Measurements from ENCODE around the gene CDH13.

Gene CDH13

DNA sequence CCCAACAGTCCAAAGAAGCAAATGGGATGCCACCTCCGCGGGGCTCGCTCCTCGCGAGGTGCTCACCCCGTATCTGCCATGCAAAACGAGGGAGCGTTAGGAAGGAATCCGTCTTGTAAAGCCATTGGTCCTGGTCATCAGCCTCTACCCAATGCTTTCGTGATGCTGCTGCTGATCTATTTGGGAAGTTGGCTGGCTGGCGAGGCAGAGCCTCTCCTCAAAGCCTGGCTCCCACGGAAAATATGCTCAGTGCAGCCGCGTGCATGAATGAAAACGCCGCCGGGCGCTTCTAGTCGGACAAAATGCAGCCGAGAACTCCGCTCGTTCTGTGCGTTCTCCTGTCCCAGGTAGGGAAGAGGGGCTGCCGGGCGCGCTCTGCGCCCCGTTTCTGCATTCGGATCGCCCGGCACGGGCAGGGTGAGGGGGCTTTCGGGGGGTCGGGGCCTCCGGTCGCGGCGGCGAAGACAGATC is at the start of gene CDH13:
TSS of gene CDH13 (plus strand) at position 179 of the 471 bp plus-strand sequence.
- DNase-seq (ENCODE audit: low read depth, low spot score) = no peak

DNA sequence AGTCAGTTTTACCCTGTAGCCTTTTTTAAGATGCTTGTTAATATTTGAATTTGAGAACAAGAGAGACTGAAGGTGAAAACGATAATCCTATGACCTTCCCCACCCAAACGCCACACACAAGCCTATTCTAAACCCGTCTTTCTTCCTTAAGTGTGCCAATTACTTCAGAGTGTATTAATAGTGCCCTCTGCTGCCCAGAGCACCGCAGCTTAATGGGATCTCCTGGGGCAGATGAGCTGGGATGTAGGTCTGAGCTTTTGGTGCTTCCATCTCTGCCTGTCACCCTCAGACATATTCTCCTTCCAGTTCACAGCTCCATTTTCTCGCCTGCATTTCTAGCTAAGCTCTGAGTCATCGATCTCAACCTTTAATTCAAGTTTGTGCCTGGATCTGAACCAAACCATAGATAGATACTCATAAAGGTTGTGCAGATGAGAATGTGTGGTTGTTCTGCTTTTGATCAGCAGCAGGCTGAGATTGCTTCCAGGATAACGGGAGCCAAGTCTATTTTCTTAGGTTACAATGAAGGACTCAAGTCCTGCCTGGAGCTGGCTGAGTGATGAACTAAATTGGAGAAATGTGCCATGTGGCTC is 46.4 kb upstream of the CDH13 start:
- DNase-seq (ENCODE audit: low read depth, low spot score) = no peak

- DNase-seq (ENCODE audit: low read depth, low spot score) = no peak
Measured at GRCh38 chr16:82582975-82583374, 43.8 kb upstream of the CDH13 start.

DNA sequence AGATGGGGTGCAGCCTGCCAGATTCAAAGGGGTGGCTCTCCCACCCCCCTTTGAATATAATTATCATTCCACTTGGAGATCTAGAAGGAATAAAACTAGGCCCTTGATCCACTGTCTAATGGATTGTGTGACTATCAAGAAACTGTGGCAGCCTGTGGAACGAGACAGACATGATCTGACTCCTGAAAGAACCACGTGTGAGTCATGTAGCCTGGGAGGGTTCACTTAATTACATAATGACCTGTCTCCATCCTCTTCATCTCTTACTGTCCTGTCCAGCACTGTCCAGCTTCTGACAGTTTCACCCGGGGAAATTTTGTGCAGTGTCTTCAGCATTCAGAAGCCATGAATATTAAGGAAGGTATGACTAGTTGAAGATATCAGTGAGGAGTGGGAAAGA is 43.3 kb upstream of the CDH13 start:
- DNase-seq (ENCODE audit: low read depth, low spot score) = no peak

DNA sequence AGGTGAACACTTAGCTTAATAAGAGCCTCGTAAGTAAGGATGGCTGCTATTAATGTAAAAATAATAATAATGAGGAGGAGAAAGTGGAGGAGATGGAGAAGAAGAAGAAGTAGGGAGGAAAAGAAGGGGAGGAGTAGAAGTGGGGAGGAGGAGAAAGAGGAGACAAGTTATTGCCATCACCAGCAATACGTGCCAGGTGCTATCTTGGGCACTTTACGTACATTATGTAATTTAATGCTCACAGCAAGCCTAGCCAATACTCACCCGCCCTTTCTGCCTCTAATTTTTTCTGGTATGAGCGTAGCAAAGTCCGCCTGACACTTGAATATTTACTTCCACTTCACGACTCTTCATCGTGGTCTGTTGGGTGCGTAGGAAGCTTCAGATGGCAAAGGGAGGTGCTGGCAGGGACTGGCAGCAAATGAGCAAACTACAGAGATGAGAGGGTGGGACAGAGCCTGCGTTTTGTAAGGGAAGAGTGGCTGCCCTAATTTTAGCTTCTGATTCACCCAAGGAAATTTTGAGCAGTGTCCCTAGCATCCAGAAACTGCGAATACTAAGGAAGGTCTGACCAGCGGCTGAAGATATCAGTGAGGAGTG is 42.1 kb upstream of the CDH13 start:
- no peak for DNase-seq (ENCODE audit: low read depth, low spot score)

GRCh38 chr16:82585675-82586074 is 41.1 kb upstream of the CDH13 start:
- DNase-seq (ENCODE audit: low read depth, low spot score) = no peak

GRCh38 chr16:82586130-82586529 is 40.6 kb upstream of the CDH13 start:
- DNase-seq (ENCODE audit: low read depth, low spot score) = no peak

GRCh38 chr16:82587289-82587688 is 39.5 kb upstream of the CDH13 start:
- DNase-seq (ENCODE audit: low read depth, low spot score) = no peak

GRCh38 chr16:82589407-82589806 is 37.4 kb upstream of the CDH13 start:
- DNase-seq (ENCODE audit: low read depth, low spot score) = no peak

GRCh38 chr16:82594114-82594513 is 32.7 kb upstream of the CDH13 start:
- no peak for DNase-seq (ENCODE audit: low read depth, low spot score)

DNA sequence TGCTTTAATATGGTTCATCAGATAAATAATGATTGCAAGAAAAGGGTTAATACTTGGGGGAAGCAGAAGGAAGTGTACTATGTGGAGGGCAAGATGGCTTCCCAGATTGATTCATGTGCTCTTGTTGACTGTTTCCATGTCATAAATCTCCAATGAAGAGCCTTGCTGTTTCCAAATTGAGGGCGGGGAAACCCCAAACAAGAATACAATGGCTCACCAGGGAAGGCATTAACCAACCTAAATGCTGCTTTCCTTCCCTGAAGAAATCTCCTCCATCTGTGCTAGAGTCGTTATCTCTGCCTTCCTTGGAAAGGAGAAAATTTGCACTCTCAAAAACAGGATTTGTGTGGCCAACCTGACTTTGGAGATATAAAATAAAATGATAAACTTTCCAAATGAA is 28.0 kb upstream of the CDH13 start:
- no peak for DNase-seq (ENCODE audit: low read depth, low spot score)

DNA sequence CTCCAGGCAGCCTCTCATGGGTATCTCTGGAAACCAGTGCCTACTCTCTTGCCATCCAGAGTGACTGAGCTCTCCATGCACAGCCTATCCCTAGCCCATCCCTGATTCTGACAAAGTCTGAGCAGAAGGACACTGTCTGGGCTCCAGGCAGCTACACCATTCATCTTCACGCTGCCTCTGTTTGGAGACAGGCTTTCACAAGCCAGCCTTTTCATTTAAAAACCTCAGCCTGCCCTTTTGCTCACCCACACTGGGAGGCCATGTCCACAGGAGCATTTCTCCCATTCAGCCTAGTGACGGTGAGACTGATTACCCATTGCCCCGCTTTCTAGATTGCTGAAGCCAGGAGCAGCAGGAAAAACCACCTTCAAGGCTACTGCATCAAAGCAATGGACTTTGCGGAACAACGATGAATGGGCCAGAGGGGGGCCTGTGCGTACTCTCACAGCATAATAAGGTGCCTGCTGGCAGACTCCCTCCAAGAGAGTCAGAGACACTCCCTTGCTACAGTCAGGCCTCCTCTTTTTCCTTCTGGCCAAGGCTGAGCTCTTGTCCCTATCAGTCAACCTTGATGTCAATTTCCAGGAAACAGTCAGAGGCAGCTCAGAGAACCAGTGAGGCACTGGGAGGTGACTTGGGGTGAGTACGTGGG is 24.7 kb upstream of the CDH13 start:
- no peak for DNase-seq (ENCODE audit: low read depth, low spot score)

DNA sequence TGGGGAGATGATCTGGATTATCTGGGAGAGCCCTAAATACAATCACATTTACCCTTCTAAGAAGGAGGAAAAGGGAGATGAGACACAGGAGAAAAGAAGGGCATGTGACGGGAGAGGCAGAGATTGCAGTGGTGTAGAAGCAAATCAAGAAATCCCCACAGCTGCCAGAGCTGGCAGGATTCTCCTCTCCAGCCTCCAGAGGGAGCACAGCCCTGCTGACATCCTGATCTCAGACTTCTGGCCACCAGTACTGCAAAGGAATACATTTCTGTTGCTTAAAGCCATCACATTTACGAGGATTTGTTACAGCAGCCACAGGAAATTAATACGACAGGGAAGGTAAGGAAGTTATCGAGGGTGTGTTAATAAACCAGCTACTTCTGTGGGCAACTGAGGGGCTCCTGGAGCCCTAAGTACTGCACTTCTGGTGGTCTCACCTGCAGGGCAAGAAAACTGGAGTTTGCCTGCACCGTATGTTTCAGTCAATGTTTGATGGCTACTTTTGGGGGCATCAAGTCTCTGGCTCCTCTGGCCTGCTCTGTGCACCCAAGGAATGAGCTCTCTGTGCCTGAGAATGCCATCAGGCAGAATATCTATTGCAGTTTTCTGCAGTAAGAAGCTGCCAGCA is 22.9 kb upstream of the CDH13 start:
- DNase-seq (ENCODE audit: low read depth, low spot score) = no peak

DNA sequence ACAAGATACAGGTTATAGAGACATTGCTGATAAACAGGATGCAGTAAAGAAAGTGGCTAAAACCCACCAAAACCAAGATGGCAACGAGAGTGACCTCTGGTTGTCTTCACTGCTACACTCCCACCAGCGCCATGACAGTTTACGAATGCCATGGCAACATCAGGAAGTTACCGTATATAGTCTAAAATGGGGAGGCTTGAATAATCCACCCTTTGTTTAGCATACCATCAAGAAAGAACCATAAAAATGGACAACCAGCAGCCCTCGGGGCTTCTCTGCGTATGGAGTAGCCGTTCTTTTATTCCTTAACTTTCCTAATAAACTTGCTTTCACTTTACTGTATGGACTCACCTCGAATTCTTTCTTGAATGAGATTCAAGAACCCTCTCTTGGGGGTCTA is 21.7 kb upstream of the CDH13 start:
- no peak for DNase-seq (ENCODE audit: low read depth, low spot score)

- DNase-seq (ENCODE audit: low read depth, low spot score) = no peak
Measured at GRCh38 chr16:82605863-82606620, 20.7 kb upstream of the CDH13 start.

GRCh38 chr16:82609140-82609539 is 17.6 kb upstream of the CDH13 start:
- no peak for DNase-seq (ENCODE audit: low read depth, low spot score)

DNA sequence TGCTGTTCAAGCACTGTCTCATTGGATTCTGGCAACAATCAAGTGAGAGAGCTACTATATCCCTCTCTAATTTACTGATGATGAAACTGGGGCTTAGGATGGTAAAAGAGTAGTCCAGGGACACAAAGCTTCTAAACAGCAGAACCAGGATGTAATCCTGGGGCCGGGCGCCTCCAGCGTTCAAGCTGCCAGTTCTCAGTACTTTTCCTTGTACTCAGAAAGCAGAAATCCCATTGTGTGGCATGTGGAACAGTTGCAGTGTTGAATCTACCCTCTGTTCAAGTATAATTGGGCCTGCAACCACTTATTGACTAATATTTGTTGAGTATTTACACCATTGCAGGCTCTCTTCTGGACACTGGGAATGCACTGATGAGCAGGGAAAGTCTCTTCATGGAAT is 14.5 kb upstream of the CDH13 start:
- no peak for DNase-seq (ENCODE audit: low read depth, low spot score)

GRCh38 chr16:82616356-82616755 is 10.4 kb upstream of the CDH13 start:
- DNase-seq (ENCODE audit: low read depth, low spot score) = no peak

GRCh38 chr16:82621781-82622180 is 5.0 kb upstream of the CDH13 start:
- DNase-seq (ENCODE audit: low read depth, low spot score) = no peak

- no peak for DNase-seq (ENCODE audit: low read depth, low spot score)
Measured at GRCh38 chr16:82623241-82623640, 3.5 kb upstream of the CDH13 start.

DNA sequence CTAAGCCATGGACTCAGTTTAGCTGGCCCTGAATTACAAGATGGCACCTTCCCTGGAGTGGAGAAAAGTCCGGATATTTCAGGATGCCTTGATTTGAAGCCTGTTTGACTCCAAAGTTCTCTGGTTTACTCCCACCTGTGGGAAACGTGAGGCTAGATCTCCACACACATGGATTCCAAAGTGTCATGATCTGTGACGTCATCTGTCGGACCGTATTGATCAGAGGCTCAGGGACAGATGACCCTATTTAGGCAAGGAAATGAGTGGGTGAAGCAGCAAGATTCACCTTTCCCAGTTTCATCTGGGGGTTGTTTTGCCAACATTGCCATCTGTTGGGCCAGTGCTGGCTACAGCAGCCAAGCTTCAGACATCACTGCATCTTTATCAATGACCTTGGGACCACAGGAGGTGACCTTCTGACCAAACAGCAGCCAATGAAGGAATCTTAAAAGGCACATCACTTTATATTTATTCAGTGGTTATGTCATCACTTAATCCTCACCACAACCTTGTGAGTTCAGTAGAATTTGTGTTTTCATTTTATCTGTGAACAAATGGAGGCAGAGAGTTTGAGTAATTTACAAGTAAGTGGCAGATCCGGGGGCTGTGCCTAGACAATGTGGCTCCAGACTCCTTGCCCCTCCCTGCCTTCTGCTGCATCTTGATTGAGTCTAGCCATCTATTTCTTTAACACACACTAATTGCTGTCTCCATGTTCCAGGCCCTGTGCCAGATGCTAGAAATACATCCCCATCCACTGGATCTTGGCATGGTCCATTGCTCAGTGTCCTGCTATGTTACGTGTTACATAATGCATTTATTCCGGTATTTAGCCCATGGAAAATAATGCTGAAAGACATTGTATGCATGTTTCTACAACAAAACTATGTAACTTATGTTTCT is 1.5 kb upstream of the CDH13 start:
- no peak for DNase-seq (ENCODE audit: low read depth, low spot score)

All from brain pericyte (primary cell).